Activated CD8-positive, alpha-beta memory T cell treated with anti-CD3 and anti-CD28 coated beads, Interleukin-2, amount 50 U/mL, for 4 hours (primary cell): ENCODE measurements around the gene OPCML.

Experiments
- DNase-seq: peaks from one replicate; pipeline ENCODE4 v3.0.0-alpha.2; 2020

OPCML gene

DNA sequence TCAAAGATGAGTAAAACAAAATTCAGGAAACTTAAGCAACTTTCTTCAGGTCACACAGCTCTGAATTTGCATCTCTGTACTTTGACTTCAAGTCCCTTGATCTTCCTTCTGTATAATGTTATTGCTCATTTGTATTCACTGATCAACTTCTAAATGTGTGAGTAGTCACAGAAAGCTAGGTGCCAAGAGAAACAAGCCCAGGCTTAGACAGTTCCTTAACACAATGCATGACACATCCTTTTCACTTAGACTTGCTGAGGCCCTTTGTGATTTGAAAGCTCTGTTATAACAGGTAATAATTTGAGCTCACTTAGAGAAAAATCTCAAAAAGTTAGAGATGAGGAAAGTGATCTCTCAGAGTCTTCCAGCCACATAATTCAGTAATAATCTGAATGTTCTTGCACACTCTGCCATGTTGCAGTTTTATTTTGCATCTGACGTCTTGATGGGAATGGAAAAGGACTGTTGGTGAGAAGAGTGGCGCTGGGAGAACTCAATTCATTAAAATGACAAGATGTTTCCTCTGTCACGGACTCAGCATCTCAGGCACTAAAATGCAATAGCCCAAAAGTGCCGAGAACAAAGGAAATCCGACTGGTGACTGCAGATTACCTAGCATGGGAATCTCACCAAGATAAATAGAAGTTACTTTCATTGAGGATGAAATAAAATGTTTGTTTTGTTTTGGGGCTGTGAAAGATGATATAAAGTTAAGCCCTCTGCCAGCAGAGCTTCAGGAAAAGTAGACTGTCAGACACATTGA, 665.3 kb downstream of the OPCML start:
- DNase-seq, result no peak

DNA sequence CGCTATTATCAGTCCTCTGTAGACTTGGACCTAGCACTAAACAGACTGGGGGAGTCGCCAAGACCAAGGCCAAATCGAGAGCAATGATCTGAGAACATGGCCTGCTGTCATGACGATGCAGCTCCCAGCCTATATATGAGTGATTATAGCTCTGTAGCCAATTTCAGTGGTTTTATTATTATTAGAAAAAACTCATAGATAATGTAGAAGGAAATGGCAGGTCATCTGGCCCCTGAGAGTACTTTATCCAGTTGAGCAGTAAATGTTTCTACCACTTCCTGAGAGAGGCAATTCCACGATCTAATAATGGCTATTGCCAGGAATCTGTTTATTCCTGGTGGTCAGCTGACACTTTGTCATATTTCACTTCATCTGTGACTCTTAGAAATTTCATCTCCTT, 666.7 kb downstream of the OPCML start:
- no peak for DNase-seq

DNA sequence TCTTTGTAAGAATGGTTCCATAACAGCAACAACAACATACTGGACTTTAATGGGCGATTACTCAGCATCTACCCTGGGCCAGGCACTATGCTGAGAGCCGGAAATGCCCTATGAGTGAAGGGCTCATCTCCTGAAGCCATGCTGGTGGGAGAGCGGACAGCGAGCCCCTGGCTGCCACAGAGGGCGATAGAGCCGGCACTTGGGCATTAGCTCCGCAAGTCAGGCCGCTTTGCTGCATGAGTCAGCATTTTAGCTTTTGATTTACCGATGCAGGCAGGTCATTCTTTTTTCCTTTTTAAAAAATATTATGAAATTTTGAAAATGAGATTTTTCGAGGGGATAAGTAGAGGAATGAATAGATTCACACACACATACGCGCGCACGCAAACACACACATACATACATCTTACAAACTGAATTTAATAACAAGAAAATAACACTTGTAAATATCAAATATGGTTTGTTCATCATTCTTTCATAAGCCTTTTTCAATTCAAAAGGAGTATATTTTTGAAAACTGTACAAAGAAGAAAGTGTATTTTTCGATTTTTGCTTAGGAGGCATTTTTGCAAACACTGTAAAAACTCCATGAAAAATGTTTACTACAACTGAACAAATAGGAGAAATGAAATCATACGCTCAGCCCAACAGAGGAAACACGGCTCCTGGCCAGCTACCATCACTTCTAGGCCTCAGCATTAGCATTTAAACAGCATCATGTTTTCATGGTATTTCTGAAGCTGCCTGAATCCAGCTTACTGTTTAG, 667.3 kb downstream of the OPCML start:
- no peak for DNase-seq

DNA sequence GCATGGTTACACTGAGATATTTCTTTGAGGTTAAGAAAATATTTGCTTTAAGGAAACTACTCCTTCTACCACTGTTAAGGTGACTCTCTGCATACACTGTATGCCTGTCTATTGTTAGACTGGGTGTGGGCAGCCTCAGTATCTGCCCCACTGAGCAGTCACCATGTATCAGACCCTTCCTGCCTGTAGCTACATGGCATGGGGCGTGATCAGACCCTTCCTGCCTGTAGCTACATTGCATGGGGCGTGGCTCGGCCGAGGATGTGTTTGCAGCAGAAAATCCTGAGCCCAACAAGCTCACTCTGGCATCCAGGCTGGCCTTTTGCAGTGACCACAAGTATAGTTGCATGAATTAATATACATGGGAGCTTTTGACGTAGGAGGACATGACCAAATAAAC, 669.4 kb downstream of the OPCML start:
- no peak for DNase-seq

DNA sequence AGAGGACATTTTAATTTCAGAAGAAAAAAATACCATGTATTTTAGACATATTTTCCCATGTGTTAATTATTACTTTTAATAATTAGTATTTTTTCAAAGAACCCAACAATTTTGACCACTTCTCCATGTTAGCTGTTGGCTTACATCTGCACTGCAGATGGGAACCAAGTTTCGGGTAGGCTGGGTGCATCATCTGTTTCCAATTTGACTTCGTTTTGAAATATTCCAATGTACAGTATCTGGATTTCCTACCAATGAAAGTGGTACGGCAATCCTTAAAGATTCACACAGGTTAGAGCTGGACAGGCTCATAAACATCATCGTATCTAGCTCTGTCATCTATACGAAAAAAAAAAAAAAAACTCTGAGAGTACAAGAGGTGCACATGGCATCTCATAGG, 670.2 kb downstream of the OPCML start:
- no peak for DNase-seq

DNA sequence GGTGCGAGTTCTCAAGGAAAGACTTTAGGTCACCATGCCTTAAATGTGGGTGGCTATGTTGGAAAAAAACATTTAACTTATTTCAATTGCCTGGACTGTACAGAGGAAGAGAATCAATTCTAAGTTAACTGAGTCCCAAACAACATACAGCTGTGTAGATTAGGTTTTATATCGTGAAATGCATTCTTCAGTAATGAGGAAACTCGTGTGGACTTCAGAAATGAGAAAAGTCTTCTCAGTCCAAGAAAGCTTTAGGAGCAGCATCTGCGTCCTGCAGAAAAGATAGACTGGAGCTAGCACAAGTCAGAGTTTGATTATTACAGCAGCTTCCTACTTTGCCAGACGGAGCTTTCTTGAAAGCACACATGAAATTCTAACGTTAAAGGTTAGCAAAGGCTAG, 673.0 kb downstream of the OPCML start:
- DNase-seq, result no peak

DNA sequence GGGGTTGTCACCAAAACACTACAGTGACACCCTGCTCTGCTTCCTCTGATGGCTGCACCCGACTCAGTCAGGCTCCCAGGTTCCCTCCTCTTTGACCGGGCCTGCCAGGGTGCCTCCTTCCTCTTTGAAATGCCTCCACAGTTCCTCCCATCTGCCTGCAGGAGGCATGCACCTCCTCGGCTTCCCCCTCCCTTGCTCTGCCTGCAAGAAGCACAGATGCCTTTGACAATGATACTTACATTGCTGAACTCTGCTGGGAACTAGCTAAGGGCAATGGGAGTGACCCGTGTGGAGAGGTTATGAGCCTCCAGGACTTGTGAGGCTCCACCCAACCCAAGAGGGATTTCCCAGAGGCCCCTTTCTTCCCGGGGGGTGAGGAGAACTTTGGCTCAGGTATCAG, 674.1 kb downstream of the OPCML start:
- DNase-seq, result no peak

DNA sequence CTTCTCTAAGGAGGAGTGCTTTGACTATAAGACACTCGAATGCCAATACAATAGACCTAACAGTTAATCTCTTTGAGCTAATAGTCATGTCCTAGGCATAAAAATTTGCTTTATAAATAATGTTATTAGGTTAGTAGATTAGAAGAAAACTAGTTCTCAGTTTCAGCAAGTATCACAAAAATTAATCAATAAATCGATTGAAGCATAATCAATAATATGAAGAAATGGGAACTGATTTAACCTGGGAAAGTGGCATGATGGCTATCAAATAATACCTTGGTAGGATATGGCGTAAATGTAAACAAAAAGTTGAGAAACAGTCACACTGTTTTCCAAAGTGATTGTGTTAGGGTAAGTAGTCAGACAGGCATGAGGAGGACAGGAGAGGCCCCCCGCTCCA, 676.3 kb downstream of the OPCML start:
- DNase-seq, result no peak

DNA sequence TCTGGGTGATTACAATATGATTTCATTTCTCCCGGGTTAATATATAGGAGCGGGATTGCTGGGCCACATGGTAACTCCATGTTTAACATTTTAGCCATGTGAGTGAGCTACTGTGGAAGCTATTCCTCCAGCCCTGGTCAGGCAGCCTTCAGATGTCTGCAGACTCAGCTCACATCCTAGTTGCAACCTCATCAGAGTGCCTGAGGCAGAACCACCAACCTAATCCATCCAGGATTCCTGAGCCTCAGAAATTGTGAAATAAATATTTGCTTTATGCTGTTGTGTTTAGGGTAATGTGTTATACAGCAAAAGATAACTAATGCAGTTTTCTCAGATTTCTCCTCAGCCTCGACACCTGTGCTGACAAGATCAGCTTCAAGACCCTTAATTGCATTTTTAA, 676.8 kb downstream of the OPCML start:
- no peak for DNase-seq

DNA sequence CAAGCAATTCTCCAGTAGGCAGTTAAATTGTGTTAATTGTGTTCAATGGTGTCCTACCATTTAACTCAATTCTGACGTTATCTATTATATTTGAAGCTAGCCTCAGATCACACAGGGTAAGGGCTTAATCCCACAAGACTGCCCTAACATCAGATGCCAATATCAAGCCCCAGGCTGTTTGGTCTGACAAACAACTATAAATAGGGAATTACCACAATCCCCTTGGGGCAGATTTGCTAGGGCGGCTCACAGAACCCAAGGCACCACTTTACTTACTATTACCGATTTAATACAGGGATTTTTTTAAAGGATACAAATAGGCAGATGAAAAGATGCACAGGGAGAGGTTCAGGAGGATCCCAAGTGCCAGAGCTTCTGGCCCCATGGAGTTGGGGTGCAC, 678.4 kb downstream of the OPCML start:
- DNase-seq, result no peak

DNA sequence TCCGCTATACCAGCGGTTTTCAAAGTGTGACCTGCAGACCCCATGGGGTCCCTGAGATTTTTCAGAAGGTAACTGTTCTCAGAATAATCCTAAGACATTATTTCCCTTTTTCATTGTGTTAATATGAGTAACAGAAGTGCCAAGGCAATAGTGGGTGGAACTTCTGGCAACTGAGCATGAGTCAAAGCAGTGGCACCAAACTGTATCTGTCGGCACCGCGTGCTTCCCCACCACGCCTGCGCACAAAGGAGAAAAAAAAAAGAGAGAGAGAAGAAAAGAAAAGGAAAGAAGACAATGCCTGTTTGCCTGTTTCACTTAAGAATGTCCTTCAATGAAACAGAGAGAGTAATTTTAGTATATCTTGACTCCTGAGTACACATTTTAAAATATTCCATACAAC, 679.9 kb downstream of the OPCML start:
- no peak for DNase-seq

DNA sequence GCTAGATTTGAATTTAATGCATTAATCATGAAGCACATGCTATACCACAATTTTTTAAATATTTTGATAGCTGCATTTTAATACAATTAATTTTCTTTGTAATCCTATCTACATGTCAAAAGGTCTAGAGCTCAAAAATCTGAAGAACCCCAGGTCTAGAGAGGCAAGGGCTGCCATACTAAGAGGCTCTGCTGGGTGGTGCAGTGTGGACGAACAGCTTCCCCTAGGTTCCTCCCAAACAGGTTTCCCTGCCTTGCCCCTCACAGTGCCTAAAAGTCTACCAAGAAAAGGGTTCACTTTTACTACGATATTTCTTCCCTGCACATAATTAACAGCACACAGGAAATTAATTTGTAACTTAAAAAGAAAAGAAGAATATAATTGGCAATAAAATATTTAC, 681.1 kb downstream of the OPCML start:
- no peak for DNase-seq

DNA sequence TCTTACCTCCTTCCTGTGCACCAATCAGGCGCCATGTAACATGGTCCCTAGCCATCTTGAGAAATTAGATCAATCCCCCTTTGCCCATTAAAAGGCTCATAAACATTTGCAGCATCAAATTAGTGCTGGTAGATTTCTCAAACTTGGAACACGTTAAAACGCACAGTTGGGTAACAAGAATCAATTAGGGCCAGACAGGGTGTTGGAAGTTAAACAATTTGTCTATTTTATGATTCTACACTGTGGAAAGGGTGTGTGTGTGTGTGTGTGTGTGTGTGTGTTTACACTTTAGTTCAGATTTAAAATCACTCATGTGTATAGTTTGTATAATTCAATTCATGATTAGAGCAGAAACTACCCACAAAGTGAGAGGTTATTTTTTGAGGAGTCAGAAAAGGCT, 682.0 kb downstream of the OPCML start:
- no peak for DNase-seq

DNA sequence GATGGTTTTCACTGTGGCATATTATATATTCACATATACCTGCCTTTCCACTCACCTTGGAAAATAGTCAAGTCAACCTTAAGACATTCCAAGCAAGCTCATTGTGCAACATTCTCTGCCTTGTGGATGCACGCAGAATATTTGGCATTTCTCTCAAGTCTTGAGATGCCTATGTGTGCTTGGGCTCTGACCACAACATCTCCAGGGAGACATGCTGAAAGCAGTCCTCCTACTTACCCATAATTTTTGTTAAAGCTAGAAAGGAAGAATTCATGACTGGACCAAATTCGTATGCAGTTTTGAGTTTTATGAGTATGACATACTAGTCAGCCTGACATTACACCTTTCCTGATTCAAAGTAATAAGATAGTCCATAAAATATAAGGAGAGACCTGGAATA, 684.0 kb downstream of the OPCML start:
- no peak for DNase-seq

DNA sequence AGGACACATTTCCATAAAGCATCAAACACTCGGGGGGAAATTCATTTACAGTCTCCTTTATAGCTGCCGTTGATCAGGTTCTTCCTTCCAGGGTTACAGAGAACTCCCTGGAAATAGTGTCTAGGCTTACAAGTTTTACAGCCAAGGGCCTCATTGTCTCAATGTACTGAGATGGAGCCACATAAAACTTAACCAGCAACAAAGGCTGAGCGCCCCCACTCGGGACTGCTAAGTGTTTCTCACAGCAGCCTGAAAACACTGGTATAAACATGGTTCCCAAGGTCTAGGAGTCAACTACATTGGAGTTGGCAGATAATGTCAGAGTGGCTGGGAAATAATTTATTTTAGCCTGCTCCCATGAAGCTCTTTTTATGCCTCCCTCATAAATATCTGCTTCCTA, 686.2 kb downstream of the OPCML start:
- DNase-seq, result no peak

DNA sequence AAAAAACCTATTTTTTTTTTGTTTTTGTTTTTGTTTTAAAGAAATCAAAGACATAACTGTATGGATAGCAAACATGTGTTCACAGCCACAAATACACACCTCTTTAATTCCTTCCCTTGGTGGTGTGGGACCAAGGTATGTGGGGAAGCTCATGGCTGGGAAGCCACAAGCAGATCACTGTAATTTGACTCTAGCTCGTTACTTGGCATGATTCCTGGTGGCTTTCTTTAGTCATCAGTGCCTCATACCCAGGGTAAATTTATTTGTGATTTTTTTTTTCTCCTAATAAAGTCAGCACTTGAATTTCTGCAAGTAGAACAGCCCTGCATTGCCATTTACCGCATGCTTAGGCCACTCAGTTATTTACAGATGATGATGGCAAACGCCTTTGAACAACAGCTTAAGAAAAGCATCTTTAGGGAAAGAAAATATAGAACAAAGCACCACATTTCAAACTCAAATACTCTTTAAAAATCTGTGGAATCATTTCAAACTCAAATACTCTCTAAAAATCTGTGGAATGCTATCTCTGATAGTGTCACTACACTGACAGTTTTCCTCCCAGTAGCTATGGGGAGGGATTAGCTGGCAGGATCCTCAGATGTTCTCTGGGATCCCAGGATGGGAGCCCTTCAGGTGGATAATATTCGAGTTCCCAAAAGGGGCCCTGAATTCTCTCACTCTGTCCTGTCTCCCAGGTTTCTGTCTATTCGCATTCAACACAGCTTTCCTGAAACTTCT, 687.2 kb downstream of the OPCML start:
- no peak for DNase-seq

DNA sequence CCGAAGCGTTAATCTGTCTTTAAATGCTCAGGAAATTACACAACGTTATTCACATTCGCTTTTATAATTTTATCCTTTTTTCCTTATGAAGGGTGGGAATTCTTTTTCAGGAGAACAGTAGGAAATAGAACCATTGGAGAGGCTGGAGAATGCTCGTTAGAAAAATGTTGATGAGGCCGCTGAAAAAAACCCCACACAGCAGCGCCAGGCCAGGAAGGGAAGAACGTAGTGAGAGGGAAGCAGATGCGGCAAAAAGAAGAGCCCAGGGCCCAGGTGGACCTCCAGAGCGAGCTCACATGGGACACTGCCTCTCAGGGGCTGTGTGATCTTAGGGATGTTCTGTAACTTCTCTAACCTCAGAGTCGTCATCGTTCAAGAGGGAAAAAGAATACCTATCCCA, 691.6 kb downstream of the OPCML start:
- no peak for DNase-seq

DNA sequence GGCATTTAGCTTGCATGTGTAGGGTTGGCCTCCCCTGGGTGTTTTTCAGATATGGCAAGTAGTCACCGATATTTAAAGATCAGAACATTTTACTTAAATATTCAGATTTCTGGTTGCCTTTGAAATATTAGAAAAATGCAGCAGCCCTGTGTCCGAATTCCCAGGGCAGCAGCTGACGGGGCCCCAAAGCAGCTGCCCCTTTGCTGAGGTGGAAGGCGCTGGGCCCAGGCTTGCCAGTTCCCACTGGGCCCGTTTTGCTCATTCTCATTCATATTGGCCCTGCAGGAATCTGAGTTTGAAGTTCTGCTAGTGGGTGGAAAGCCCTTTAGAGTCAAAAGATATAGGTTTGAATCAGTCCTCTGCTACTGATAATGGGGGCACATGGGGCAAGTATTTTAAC, 692.1 kb downstream of the OPCML start:
- no peak for DNase-seq

DNA sequence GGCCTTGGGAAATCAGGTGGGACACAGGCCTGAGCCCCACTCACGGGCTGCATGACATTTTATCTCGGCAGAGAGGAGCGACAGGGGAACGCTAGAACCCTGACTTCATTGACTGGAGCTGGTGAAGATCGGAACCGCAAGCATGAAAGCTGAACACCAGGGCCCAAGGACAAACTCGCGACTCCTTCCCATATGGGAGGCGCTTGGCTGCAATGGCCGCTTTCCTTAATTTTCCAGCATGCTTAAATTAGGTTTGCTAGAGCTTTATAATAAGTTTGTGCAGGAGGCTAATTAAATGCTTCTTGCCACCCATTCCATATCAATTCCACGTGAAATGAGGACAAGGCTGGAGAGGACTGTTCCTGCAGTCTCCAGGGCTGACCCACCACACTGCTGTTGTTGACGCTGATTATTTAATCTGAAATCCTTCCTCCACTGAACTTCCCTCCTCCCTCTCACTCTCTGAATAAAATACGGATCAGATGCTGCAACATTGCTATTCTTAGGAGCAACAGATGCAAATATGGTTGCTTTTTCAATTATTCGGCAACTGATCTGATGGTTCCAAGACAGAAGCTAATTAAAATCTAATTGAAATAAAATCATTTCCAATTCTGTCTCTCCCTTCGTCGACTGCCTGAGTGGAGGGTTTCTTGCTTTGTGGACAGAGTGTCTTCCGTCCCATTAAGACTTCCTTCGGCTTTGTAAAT, 692.9 kb downstream of the OPCML start:
- DNase-seq, result no peak

DNA sequence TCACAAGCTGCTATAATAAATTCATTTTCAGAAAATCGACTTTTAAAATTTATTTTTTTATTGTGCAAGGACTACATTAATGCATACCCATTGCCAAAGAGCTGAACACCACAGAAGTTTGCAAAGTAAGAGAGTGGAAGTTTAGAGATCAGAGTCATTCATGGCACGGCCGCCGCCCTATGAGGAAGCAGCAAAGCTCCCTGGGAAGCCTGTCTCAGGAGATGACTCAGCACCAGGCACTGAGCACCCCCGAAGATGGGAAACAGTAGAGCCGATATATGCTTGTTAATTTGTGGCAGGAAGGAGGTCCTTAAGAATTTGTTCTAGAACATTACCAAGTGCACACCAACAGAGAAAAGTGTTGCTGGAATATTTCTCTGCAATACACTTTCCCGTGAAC, 693.7 kb downstream of the OPCML start:
- no peak for DNase-seq

DNA sequence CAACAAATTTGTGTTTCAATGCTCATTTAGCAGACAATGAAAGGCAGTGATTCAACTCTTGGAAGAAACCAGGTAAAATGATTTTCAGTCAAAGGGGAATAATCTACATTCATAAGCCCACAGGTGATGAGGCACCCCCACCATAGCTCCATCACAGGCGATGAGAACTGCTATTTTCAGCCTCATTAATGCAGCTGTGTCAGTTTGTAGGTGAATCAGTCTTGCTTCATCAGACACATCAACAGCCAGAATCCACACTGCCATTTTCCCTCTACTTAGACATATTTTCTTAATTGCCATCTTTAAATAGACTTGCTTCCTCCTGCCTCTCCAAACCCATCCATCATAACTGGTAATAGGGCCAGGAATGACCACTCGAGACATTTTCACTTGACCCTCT, 701.0 kb downstream of the OPCML start:
- DNase-seq, result no peak

DNA sequence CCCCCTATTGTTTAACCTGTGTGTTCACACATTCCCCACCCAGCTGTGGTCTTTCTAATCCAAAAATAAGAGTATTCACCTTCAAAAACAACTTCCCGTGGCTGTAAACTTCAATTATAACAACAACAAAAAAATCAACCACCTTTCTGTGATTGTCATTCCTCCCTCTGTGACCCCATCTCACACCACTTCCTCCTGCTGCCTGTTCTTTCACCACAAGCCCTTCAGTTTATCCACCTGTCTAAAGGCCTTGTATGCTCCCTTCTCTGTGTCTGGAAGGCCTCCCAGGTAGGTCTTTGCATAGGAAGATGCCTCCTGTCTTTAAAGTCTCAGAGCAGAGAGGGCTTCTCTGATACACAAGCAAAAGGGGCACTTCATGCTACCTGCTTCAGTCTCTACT, 707.7 kb downstream of the OPCML start:
- no peak for DNase-seq

DNA sequence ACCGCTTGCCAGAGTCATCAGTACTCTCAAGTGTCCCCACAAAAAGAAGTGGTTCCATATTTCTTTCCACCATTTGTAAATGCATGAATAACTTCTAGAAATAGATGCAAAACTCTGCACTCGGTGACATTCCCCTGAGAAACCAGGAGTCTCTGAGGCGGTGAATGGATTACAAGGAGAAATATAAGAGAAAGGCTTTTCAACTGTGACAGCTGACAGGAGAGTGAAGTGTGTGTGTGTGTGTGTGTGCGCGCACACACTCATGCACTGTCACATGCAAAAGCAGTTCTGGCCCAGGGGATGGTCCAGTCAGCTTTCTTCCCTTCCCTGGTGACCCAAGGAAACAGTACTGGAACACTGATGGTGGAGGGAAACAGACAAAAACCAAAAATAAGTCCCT, 710.0 kb downstream of the OPCML start:
- no peak for DNase-seq
